ENCODE measurements around the gene ABCC1. TPM values are rescaled to one million over a fixed set of nuclear protein-coding genes. Genes with fewer than 3 reads are reported as not detected.

The ABCC1 gene
- total and polyA plus RNA-seq, 2 of the 4 experiments (the other 2 are of a cell fraction) = 39.4 to 66.0 TPM

DNA sequence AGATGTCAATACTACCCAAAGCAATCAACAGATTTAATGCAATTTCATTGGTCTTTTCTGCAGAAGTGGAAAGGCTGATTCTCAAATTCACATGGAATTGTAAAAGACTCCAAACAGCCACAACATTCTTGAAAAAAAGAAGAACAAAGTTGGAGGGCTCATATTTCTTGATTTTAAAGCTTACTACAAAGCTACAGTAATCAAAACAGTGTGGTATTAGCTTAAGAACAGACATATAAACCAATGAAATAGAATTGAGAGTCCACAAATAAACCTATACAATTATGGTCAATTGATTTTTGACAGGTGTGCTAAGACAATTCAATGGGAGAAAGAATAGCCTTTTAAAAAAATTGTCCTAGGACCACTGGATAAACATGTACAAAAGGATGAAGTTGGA is 14.4 kb upstream of the ABCC1 start:
- Histone ChIP-seq H3K4me2 (ENCODE audit: low read depth, low read length) (no peak overlapping the region), H2BK120ac (ENCODE audit: low read depth, low read length) (no peak overlapping the region), H3K4me1 (ENCODE audit: control insufficient read depth, insufficient read depth, low read length) (no peaks in the 10 kb centered on the region), H2AK9ac (replicated peaks; ENCODE audit: low read depth, low read length, poor library complexity) (no peak overlapping the region), H3K36me3 (ENCODE audit: control insufficient read depth, insufficient read depth, low read length) (no peaks in the 10 kb centered on the region), H2AFZ (replicated peaks; ENCODE audit: low read length, poor library complexity) (no peak overlapping the region), H4K8ac (ENCODE audit: low read depth in 2 of 2, low read length in 2 of 2) (no peak overlapping the region), H3K4ac (ENCODE audit: low read depth, low read length) (no peak overlapping the region), H3K27me3 (ENCODE audit: control insufficient read depth, insufficient read depth, low read length) (no peaks in the 10 kb centered on the region), H3K18ac (ENCODE audit: low read depth, low read length) (no peak overlapping the region), H3K23ac (ENCODE audit: low read depth, low read length) (no peak overlapping the region), H3K4me3 (ENCODE audit: insufficient read depth, low read depth, low read length) (no peak overlapping the region), H4K91ac (ENCODE audit: insufficient read depth, low read depth, low read length) (no peak overlapping the region), H3K27ac (ENCODE audit: insufficient read depth, low read length) (no peak overlapping the region), H3K56ac (ENCODE audit: extremely low read depth, insufficient read depth, low read length) (no peak overlapping the region), H4K20me1 (ENCODE audit: insufficient read depth, low read length) (no peaks in the 10 kb centered on the region), H2BK20ac (ENCODE audit: low read depth, low read length) (no peak overlapping the region), H2BK5ac (ENCODE audit: low read depth, low read length, poor library complexity, severe bottlenecking) (no peak overlapping the region), H2BK15ac (ENCODE audit: low read depth, low read length) (no peak overlapping the region), H3K9me1 (ENCODE audit: insufficient read depth, low read length) (no peaks in the 10 kb centered on the region), H3K79me1 (ENCODE audit: low read depth in 1 of 2, low read length in 2 of 2) (no peaks in the 10 kb centered on the region), H3K14ac (replicated peaks; ENCODE audit: low read depth, low read length) (no peak overlapping the region), H4K5ac (ENCODE audit: low read depth, low read length) (no peak overlapping the region), H2AK5ac (ENCODE audit: low read depth, low read length) (no peak overlapping the region), H3K9me3 (ENCODE audit: control insufficient read depth, insufficient read depth, low read length) (no peaks in the 10 kb centered on the region; the same call in 1 of the 2 replicates), H3K9ac (ENCODE audit: low read depth, low read length) (no peak overlapping the region)
- intact Hi-C loops (cut with micrococcal nuclease) = no loop called here
- DNase-seq = no peak
- ChIA-PET CTCF (no interaction called here), POLR2A (ENCODE audit: unreplicated experiment) (no interaction called here)
- no TSS peak for BruUV-seq (replicated peaks)
- in situ Hi-C loops (cut with MboI; ENCODE audit: low sequenced_read_pairs) = no loop called here
- TF ChIP-seq MAZ (IDR thresholded peaks at IDR 0.05; ENCODE audit: borderline replicate concordance, low read depth, low read length) (no peak), CHD1 (IDR thresholded peaks at IDR 0.05; ENCODE audit: low read depth, low read length) (no peak), BHLHE40 (IDR thresholded peaks at IDR 0.05; ENCODE audit: low read depth, low read length) (no peak), POLR2A (IDR thresholded peaks at IDR 0.05; ENCODE audit: low read depth, low read length) (no peak), SMC3 (IDR thresholded peaks at IDR 0.05; ENCODE audit: low read depth, low read length) (no peak), NFE2L2 (IDR thresholded peaks at IDR 0.05; ENCODE audit: low read depth, low read length) (no peak), RFX5 (IDR thresholded peaks at IDR 0.05; ENCODE audit: low read depth, low read length) (no peak), CEBPB (IDR thresholded peaks at IDR 0.05; ENCODE audit: low read depth, low read length) (no peak), RAD21 (IDR thresholded peaks at IDR 0.05; ENCODE audit: low read length) (no peak), RCOR1 (IDR thresholded peaks at IDR 0.05; ENCODE audit: insufficient replicate concordance, low read length) (no peak), MAFK (IDR thresholded peaks at IDR 0.05; ENCODE audit: low read depth, low read length) (no peak), MXI1 (IDR thresholded peaks at IDR 0.05; ENCODE audit: borderline replicate concordance, low read depth, low read length) (no peak), FOS (IDR thresholded peaks at IDR 0.05; ENCODE audit: low read depth, low read length) (no peak)
- TF ChIP-seq, protein P1, sequence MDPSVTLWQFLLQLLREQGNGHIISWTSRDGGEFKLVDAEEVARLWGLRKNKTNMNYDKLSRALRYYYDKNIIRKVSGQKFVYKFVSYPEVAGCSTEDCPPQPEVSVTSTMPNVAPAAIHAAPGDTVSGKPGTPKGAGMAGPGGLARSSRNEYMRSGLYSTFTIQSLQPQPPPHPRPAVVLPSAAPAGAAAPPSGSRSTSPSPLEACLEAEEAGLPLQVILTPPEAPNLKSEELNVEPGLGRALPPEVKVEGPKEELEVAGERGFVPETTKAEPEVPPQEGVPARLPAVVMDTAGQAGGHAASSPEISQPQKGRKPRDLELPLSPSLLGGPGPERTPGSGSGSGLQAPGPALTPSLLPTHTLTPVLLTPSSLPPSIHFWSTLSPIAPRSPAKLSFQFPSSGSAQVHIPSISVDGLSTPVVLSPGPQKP (IDR thresholded peaks at IDR 0.05; ENCODE audit: borderline replicate concordance, low read depth, low read length) = no peak
- TF ChIP-seq, protein P2, sequence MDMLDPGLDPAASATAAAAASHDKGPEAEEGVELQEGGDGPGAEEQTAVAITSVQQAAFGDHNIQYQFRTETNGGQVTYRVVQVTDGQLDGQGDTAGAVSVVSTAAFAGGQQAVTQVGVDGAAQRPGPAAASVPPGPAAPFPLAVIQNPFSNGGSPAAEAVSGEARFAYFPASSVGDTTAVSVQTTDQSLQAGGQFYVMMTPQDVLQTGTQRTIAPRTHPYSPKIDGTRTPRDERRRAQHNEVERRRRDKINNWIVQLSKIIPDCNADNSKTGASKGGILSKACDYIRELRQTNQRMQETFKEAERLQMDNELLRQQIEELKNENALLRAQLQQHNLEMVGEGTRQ (IDR thresholded peaks at IDR 0.05; ENCODE audit: low read depth, low read length) = no peak
- TF ChIP-seq, protein P3, sequence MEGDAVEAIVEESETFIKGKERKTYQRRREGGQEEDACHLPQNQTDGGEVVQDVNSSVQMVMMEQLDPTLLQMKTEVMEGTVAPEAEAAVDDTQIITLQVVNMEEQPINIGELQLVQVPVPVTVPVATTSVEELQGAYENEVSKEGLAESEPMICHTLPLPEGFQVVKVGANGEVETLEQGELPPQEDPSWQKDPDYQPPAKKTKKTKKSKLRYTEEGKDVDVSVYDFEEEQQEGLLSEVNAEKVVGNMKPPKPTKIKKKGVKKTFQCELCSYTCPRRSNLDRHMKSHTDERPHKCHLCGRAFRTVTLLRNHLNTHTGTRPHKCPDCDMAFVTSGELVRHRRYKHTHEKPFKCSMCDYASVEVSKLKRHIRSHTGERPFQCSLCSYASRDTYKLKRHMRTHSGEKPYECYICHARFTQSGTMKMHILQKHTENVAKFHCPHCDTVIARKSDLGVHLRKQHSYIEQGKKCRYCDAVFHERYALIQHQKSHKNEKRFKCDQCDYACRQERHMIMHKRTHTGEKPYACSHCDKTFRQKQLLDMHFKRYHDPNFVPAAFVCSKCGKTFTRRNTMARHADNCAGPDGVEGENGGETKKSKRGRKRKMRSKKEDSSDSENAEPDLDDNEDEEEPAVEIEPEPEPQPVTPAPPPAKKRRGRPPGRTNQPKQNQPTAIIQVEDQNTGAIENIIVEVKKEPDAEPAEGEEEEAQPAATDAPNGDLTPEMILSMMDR (conservative IDR thresholded peaks at IDR 0.05; ENCODE audit: low read depth, low read length) = no peak
- ATAC-seq (ENCODE audit: low read depth) = no peak
- dilution Hi-C loops (cut with HindIII; ENCODE audit: low sequenced_read_pairs, unreplicated experiment) = no loop called here

Data from IMR-90 (cell line).